NCI-H446 (cell line): ENCODE data around the gene CHST11.

Experiments used
- DNase-seq, 2 experiments: peaks; one replicate each; lab custom pipeline; 2025; lab: John Stamatoyannopoulos, UW

CHST11 gene

DNA sequence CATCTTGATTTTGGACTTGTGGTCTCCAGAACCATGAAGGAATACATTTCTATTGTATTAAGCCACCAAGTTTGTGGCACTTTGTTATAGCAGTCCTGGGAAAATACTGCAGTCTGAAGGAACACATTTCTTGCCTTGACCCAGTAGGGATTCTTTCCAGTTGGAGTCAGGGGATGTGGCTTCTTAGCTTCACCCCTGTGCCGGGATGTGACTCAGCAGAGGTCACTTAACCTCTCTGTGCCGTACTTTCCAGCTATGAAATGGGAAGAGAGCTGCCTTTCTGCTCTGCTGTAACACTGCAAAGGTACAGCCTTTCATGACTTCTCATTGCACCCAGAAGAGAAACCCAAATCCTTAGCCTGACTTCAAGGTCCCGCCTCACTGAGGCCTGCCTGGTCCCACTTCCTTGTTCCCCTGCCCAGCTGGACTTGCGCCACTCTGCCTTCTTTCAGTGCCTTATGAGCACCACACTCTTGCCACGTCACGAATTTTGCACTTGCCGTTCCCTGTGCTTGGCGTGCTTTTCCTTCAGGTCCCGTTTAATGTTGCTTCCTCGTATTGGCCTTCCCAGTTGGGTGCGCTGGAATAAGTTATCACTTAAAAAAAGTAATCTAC is 24.2 kb downstream of the CHST11 start:
- no peak for DNase-seq

DNA sequence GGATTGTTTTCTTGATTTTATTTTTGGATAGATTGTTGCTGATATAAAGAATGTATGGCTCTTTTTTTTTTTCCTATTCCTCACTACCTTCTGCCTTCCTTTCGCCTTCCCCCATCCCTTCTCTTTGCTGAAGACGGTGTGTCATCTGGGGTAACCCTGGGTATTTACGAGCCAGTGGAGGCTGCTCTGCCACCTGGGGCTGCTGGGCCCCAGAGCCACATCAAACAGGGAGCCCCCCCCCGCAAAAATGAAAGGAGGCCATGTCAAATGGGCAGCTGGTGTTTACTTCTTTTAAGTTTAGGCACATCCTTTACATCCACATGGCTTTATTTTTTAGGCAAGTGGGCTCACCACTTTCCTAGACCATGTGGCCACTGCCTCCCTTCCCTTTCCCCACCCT is 25.4 kb downstream of the CHST11 start:
- DNase-seq, result no peak

DNA sequence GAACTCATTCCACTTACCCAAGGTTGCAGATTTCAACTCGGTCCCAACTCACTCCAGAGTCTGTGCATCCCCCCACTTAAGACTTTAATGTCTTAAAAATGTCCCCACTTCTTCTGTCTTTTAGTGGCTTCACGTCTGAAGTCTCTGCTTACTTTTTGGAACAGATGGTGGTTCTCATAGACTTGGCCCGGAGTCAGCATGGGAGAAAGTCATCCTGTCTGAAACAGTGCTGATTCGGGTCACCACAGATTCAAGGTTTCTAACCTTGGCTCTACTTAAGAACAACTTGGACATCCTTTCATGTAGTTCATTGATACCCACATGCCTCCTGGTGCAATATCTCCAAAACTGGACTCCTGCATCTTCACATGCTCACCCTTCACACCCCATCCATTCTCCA is 26.0 kb downstream of the CHST11 start:
- DNase-seq, result peak in 1 of 2 experiments; percentile 38

DNA sequence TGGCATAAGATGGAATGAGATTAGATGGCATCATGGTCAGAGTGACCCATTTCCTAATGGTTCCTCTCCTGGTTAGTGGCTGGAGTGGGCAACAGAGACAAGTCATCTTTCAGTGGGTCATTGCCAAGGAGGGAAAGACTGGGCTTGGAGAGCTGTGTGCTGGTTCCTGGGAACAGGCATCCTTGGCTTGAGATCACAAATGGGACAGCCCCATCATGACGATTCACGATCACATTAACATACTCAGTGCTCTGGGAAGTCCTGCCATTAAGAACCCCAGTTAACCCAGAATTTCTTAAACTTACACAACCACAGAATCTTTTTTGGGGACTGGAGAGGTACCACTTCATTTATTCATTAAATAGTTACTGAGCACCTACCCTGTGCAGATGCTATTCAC is 27.3 kb downstream of the CHST11 start:
- no peak for DNase-seq

DNA sequence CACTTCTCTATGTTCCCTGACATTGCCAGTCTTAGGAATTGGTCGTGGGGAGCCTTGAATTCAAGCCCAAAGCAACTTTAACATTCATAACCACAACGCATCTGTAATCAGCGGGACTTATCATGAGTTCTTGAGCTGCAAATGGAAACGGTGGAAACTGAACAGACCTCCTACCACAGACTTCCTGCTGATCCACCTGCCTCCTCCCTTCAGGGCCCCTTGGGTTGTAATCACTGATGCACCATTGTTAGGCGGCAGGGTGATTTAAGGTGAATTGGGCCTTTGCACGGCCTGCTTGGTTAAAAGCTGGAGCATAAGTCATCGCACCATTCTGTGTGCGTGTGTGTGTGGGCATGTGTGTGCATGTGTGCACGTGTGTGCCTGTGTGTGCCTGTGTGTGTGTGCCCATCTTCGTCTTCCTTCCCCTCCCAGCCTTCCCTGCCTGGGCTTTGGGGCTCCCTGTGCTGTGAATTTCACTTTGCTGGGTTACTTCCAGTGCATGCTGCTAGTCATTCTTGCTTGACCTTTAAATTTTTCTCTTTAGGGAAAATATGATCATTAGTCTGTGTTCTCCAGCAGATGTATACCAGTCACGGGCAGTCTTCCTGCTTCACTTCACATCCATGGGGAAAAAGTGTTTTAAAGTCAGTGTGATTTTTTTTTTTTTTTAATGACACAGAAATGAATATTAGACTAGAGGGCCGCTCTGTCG is 29.1 kb downstream of the CHST11 start:
- no peak for DNase-seq

DNA sequence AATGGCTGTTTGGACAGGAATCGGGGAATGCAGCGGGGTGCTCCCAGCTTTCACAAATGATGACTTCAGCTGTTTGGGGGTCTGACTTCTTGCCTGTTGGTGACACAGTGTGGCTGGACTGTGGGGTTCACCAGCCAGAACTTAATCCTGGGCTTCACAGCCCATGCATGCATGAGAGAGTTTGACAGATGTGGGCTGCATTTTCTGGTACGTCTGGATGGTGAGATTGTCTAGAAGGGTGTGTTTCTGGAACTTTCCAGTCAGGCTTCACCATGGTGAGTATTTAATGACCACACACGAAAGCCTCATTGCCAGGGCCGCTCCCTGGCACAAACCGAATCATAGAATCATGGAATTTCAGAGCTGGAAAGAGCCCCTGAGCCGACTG is 29.6 kb downstream of the CHST11 start:
- DNase-seq, result no peak

DNA sequence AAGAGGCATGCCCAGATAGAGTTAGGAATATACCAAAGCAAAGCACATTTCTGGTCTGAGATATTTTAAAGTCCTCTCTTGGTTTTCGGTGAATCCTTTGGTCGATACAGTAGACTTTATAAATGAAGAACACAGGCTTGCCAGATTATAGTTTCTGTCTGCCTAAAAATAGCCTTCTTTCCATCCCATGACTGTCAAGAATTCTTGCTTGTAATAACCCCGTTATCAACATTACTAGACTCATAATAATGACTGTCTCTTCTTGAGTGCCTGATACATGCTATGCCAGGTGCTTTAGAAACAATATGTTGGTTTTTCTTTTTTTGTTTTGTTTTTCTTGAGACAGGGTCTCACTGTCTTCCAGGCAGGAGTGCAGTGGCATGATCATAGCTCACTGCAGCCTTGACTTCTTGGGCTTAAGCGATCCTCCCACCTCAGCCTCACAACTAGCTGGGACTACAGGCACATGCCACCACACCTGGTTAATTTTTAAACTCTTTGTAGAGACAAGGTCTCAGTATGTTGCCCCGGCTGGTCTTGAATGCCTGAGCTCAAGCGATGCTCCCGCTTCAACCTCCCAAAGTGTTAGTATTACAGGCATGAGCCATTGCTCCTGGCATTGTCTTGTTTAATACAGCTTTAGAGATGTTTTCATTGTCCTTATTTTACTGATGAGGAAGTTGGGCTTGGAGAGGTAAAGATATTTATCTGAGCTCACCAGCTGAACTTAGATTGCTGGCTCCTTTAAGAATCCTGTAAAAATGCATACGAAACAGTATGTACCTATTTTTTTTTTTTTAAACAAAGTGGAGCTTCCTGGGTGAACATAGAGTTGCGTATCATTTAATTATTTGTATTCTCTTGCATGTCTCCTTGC is 30.4 kb downstream of the CHST11 start:
- no peak for DNase-seq

DNA sequence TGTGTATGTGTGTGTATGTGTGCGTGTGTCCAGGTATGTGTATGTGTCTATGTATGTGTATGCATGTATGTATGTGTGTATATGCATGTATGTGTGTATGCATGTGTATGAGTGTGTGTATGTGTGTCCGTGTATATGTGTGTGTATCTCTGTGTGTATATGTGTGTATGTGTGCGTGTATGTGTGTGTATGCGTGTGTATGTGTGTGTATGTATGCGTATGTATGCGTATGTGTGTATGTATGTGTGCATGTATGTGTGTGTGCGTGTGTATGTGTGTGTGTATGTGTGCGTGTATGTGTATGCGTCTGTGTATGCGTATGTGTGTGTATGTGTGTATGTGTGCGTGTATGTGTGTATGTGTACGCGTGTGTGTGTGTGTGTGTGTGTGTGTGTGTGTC is 31.6 kb downstream of the CHST11 start:
- no peak for DNase-seq

DNA sequence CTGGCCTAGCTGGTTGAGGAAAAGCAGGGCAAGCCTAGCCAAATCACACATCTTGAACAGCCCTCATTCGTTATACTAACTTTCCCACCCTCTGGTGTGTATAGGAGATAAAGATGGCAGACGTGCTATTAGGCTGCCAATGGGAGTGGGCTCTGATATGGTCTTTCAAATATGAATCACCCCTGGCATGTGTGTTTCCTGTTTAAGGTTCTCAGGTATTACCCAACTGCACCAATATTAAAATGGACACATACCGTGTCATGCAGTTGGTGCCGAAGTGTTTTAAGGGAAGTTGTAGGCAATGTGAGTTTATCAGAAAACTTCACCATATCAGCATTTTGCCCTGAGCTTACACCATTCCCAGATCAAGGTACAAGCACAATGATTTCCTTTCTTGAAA is 33.4 kb downstream of the CHST11 start:
- DNase-seq, result no peak

DNA sequence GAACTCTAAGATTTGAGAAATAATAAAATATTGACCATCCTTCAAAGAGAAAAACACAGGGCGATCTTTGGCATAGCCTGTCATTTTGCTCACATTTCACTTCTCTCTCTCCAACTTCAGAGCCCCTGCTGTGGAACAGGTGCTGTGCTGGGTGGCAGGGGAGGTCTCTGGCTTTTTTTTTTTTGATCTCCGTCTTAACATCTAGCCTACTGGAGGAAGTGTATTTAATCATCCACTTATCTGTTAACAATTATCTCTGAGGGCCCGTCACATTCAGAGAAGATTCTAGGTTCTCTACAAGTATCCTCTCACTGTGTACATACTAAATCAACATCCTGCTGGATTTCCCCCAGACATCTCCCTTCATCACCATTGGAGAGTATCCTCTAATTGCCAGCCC is 34.1 kb downstream of the CHST11 start:
- DNase-seq, result no peak

DNA sequence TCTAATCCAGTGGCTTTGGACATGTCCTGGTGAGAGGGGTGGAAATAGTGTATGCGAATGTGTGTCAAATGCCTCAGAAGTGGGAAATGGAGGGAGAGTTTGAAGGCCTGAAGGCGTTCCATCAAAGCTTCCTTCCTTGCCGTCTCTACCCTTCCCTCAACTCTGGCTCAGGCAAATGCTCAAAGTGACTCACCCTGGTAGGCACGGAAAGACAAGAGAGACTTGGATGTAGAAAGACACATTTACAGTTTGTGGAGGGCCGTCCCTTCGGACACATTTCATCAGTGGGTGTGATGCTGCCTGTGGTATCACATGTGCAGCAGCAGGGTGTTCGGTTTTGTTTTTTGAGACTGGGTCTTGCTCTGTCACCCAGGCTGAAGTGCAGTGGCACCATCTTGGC is 36.7 kb downstream of the CHST11 start:
- no peak for DNase-seq

DNA sequence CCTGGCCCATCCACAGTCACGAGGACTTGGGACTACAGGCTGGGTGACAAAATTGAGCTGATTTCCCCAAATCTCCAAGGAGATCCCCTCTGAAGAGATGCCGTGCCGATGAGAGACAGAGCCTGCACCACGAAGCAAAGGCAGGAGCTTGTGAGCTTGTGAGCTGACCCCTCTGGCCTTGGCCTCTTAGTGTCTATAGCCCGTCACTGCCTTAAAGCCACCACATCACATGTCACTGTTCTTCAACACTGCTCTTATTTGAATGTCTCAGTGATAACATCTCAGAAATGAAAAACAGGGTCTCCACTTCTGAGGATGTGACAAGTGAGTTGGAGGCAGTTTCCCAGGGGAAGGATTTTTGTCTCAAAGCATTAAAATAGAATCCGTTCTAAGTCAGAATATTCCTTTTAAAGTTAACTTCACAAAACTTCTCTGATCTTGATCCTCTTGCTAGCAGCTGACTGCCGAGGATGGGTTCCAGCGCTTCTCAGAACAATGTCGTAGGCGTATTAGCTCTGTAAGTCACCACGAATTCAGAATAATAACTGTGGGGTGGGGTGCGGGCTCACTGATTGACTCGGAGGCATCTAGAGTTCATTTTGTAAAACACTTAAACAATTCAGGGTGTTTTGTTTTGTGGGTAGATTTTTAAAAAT is 37.5 kb downstream of the CHST11 start:
- DNase-seq, result no peak

DNA sequence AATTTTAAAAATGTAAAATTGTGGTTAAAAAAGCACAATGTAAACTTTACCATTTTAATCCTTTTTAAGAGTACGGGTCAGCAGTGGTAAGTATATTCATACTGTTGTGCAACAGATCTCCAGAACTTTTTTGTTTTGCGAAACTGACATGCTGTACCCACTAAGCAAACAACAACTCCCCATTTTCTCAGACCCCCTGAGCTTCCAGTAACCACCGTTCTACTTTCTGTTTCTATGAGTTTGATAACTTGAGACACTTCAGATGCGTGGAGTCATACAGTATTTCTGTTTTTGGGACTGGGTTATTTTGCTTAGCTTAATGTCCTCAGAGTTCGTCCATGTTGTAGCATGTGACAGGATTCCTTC is 38.0 kb downstream of the CHST11 start:
- DNase-seq, result no peak

DNA sequence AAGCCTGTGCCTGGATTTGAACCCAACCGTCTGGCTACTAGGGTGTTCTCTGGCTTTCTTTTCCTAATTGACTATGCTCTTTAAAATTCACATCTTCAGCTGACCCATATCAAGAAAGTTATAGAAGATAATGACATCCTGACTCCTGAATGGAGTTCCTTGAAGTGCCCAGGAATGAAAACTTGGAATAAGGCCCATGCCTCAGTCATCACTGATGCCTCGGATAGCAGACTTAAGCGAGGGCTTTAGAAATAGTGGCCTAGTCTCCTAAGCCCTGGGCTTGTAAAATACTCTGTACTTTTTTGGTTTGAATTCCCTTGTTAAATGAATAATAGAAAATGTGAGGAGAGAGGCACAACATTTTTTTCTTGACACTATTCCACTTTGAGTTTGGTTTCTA is 39.0 kb downstream of the CHST11 start:
- DNase-seq, result no peak

DNA sequence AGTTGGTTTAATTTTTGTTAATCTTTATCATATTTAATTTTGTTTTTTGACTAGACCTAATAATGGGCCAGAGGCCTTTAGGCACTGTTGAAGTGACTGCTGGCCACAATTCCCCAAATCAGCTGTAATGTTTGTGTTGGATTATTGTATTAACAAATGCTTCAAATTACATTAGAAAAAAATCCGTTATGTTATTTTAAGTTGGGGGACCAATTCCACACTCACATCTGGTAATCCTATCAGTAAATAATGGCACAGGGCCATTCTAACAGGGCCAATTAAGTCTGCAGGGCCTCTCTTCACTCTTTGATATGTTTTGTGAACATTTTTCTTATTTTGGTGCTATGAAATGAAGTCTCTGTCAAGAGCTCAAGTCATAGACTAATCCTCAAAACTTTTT is 39.6 kb downstream of the CHST11 start:
- DNase-seq, result no peak

DNA sequence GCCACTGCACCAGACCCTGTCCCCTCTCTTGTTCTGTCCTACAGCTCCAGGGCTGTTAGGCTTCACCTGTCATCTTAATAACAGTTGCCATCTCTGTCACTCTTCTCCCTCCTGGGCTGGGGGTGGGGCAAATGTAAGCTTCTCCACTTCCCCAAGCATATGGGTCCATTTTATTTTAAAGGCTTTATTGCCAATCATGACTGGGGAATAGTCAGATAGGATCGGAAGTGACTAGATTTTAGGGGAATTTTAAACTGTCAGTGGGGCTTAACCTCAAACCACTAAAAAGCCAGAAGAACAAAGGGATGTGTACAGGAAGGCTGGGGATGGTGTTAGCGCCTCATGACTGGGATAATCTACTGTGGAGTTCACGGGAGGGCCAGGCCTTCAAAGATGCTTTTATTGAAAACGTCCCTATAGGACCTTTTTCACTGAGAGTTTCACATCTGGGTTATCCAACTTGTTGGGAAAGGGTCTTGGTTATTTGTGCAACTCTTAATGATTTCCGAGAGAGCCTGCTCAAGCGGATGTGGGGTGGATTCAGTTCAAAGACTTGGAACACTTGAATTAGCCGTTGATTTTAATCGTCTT is 41.6 kb downstream of the CHST11 start:
- DNase-seq, result no peak

DNA sequence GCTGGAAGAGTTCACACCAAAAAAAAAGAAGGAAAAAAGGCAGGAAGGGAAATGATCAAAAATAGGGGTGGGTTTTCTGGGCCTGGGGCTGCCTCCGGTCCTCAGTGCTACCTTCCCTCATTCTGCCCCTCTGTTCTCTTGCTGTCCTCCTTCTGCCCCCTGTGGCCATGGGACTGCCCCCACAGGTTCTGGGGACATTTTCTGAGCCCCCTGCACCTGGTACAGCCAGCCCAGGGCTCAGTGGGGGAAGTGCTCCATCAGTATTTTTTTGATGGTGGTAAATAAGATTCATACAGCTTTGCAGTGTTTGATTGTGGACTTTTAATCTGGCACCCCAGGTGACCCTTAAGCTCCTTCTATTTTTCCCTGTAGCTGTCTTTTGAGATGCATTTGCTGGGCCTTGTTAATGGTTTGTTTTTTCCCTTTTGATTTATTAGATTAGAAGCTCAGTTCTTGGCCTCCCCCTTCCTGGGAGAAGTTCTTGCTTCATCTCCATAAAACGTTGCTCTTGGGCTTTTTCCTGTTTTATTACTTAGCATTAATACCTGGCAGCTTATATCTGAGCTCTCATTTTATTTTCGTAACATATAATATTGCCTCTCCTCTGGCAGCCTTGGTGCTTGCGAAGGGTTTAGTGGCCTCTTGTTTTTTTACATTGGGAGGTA is 43.1 kb downstream of the CHST11 start:
- no peak for DNase-seq

DNA sequence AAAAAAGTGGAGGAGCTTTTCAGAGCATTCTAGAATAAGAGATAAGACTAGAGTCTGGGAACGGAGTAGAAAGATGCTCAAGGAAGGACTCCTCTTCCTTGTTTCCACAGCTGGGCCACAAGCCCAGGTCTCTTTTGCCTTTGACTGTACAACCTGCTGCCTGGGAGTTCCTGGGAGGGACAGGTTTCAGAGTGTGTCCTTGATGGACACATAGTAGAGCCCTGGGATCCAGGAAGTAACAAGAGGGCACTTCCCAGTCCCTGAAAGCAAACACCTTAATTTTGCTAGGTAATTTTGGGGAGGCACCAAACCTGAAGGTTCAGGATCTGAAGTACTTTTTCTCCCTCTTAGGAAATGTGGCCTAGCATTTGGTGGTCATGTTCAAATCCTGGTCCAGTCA is 44.4 kb downstream of the CHST11 start:
- no peak for DNase-seq

DNA sequence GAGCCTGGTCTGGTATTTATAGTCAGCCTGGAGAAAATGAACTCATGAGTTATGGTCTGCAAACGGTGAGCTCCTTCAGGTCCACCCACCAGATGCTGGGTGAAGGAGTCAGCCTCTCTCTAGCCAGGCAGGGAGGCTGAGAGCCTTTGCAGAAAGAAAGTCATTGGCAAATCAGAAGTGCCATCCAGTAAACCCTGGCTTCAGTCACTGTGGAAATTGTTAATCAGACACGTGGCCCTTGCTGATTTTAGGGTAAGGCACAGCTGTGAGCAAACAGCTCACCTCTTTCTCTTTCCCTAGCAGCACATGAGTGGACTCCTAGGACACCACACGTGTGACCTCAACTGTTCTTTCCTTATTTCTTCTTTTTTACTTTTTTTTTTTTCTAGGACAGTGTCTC is 44.9 kb downstream of the CHST11 start:
- no peak for DNase-seq

DNA sequence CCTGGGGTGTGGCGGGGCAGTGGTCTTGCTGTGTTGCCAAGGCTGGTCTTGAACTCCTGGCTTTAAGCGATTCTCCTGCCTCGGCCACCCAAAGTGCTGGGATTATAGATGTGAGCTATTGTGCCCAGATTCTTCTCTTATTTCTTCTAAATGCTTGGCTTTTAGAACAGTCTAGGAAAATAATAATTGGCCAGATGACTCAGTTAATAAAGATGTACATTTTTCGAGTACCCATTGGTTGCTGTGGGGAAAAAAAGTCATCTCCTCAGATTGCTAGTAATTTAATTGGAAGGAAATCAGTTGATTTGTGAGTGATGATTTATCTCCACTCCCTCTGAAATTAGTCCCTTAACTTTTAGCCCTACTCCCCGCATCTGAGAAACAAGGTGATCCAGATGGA is 45.5 kb downstream of the CHST11 start:
- DNase-seq, result no peak

DNA sequence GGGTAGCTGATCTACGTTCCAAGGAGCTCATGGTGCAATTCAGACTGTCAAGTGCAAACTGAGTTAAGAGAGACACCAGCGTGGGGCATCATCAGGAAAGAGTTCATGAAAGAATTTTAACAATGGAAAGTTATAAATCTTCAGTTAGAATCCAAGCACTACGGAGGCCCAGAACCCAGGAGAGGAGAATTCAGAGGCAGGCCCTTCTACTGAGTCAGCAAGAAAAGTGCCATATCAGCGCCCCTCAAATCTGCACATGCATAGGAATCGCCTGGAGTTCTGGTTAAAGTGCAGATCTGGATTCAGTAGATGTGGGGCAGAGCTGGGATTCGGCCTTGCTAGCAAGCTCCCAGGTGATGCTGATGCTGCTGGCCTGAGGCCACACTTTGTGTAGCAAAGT is 45.9 kb downstream of the CHST11 start:
- no peak for DNase-seq

DNA sequence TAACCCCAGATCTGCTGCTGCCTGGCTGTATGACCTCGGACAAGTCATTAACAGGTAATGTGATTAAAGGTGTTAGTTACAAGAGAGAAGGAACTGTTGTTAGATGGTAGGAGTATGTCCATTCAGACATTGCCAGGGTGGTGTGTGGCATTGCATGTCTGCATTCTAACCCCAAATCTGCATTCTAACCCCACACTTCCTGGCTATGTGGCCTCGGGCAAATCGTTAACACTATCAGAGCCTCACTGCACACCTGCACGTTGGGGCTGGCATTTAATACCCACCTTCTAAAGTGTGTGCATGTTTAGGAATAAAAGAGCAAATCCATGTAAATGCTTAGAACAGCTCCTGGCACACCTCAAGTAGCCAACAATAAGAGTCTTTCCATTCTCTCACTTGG is 46.4 kb downstream of the CHST11 start:
- DNase-seq, result no peak
